Measurements from ENCODE around the gene CLPSL1. TPM values are rescaled to one million over a fixed set of nuclear protein-coding genes. Genes with fewer than 3 reads are reported as not detected.

Gene CLPSL1
- total and polyA plus RNA-seq, 2 of the 4 experiments (the other 2 are of a cell fraction) = not detected

DNA sequence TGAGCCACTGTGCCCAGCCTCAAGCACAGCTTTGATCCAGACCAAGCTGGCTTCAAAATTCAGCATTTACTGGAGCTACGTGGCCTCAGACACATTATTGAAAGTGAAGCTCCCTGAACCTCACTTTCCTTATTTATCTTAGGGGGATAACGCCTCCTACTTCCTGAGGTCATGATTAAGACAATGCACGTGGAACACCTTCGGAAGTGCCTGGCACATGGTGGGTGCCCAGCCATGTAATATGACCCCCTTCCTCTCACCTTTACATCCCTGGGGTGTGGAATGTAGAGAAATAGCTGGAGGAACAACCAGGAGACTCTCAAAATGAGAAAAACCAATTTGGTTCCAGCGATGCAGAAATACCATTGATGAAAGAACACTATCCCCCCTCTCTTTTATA lies 17.9 kb downstream of the CLPSL1 start:
- H3K4ac ChIP-seq (ENCODE audit: low read depth, low read length) = no peak overlapping the region
- intact Hi-C loops (cut with micrococcal nuclease) = loop anchor here (1.0 kb wide), 1 partner anchor 11 kb away; no protein-coding TSS in a partner anchor
- CTCF ChIA-PET = interaction anchor here (1.5 kb wide), 1 partner anchor 12 kb away, joined by 4 read pairs; no protein-coding TSS in a partner anchor

More for the DNA sequence above, 17.9 kb downstream of the CLPSL1 start:
- no peaks in the 10 kb centered on the region for H3K9me3 ChIP-seq (ENCODE audit: control insufficient read depth, insufficient read depth, low read length)
- dilution Hi-C loops (cut with HindIII; ENCODE audit: low sequenced_read_pairs, unreplicated experiment) (no loop called here), in situ Hi-C loops (cut with MboI; ENCODE audit: low sequenced_read_pairs) (no loop called here)
- no peak overlapping the region for H2AK5ac ChIP-seq (ENCODE audit: low read depth, low read length)
- peaks cover 36% of the 10 kb centered on the region for H3K27me3 ChIP-seq (ENCODE audit: control insufficient read depth, insufficient read depth, low read length)
- no peak for DNase-seq
- H2BK15ac ChIP-seq (ENCODE audit: low read depth, low read length) = no peak overlapping the region
- 38% methylated on average over 2 of the region's 5 CpGs; no CpG with 5 or more reads in 1 of the 2 experiments for WGBS, 2 experiments (ENCODE audit: extremely low coverage in 2 of 2, insufficient read length in 1 of 2)
- H3K79me1 ChIP-seq (ENCODE audit: low read depth in 1 of 2, low read length in 2 of 2) = no peaks in the 10 kb centered on the region
- no peak for ATAC-seq (ENCODE audit: low read depth)
- no TSS peak for BruUV-seq (replicated peaks)
- H3K18ac ChIP-seq (ENCODE audit: low read depth, low read length) = no peak overlapping the region
- H2BK20ac ChIP-seq (ENCODE audit: low read depth, low read length) = no peak overlapping the region
- H3K9me1 ChIP-seq (ENCODE audit: insufficient read depth, low read length) = no peaks in the 10 kb centered on the region; the same call in 1 of the 2 replicates
- H3K27ac ChIP-seq (ENCODE audit: insufficient read depth, low read length) = no peak overlapping the region
- POLR2A ChIA-PET (ENCODE audit: unreplicated experiment) = no interaction called here
- no peak overlapping the region for H4K5ac ChIP-seq (ENCODE audit: low read depth, low read length)
- H3K9ac ChIP-seq (ENCODE audit: low read depth, low read length) = no peak overlapping the region
- H3K14ac ChIP-seq (replicated peaks; ENCODE audit: low read depth, low read length) = no peak overlapping the region
- no peak overlapping the region for H3K4me2 ChIP-seq (ENCODE audit: low read depth, low read length)
- TF ChIP-seq, protein P1, sequence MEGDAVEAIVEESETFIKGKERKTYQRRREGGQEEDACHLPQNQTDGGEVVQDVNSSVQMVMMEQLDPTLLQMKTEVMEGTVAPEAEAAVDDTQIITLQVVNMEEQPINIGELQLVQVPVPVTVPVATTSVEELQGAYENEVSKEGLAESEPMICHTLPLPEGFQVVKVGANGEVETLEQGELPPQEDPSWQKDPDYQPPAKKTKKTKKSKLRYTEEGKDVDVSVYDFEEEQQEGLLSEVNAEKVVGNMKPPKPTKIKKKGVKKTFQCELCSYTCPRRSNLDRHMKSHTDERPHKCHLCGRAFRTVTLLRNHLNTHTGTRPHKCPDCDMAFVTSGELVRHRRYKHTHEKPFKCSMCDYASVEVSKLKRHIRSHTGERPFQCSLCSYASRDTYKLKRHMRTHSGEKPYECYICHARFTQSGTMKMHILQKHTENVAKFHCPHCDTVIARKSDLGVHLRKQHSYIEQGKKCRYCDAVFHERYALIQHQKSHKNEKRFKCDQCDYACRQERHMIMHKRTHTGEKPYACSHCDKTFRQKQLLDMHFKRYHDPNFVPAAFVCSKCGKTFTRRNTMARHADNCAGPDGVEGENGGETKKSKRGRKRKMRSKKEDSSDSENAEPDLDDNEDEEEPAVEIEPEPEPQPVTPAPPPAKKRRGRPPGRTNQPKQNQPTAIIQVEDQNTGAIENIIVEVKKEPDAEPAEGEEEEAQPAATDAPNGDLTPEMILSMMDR (conservative IDR thresholded peaks at IDR 0.05; ENCODE audit: low read depth, low read length) = no peak
- no peak for TF ChIP-seq RCOR1 (IDR thresholded peaks at IDR 0.05; ENCODE audit: insufficient replicate concordance, low read length)
- no peak for TF ChIP-seq BHLHE40 (IDR thresholded peaks at IDR 0.05; ENCODE audit: low read depth, low read length)
- no peak for TF ChIP-seq RAD21 (IDR thresholded peaks at IDR 0.05; ENCODE audit: low read length)
- TF ChIP-seq CHD1 (IDR thresholded peaks at IDR 0.05; ENCODE audit: low read depth, low read length) = no peak
- TF ChIP-seq FOS (IDR thresholded peaks at IDR 0.05; ENCODE audit: low read depth, low read length) = no peak
- no peak for TF ChIP-seq CEBPB (IDR thresholded peaks at IDR 0.05; ENCODE audit: low read depth, low read length)
- TF ChIP-seq MAFK (IDR thresholded peaks at IDR 0.05; ENCODE audit: low read depth, low read length) = no peak
- no peak for TF ChIP-seq RFX5 (IDR thresholded peaks at IDR 0.05; ENCODE audit: low read depth, low read length)
- TF ChIP-seq POLR2A (IDR thresholded peaks at IDR 0.05; ENCODE audit: low read depth, low read length) = no peak
- no peak for TF ChIP-seq MAZ (IDR thresholded peaks at IDR 0.05; ENCODE audit: borderline replicate concordance, low read depth, low read length)
- TF ChIP-seq NFE2L2 (IDR thresholded peaks at IDR 0.05; ENCODE audit: low read depth, low read length) = no peak
- no peak for TF ChIP-seq USF2 (IDR thresholded peaks at IDR 0.05; ENCODE audit: low read depth, low read length)
- no peak for TF ChIP-seq SMC3 (IDR thresholded peaks at IDR 0.05; ENCODE audit: low read depth, low read length)
- no peak for TF ChIP-seq MXI1 (IDR thresholded peaks at IDR 0.05; ENCODE audit: borderline replicate concordance, low read depth, low read length)
- TF ChIP-seq ELK1 (IDR thresholded peaks at IDR 0.05; ENCODE audit: borderline replicate concordance, low read depth, low read length) = no peak
- H2BK5ac ChIP-seq (ENCODE audit: low read depth, low read length, poor library complexity, severe bottlenecking) = no peak overlapping the region
- H4K20me1 ChIP-seq (ENCODE audit: insufficient read depth, low read length) = no peaks in the 10 kb centered on the region
- no peak overlapping the region for H2BK120ac ChIP-seq (ENCODE audit: low read depth, low read length)
- H3K36me3 ChIP-seq (ENCODE audit: control insufficient read depth, insufficient read depth, low read length) = no peaks in the 10 kb centered on the region
- no peak overlapping the region for H3K56ac ChIP-seq (ENCODE audit: extremely low read depth, insufficient read depth, low read length)
- no peak overlapping the region for H2AK9ac ChIP-seq (replicated peaks; ENCODE audit: low read depth, low read length, poor library complexity)
- H3K4me3 ChIP-seq (ENCODE audit: insufficient read depth, low read depth, low read length) = no peak overlapping the region
- no peaks in the 10 kb centered on the region for H3K4me1 ChIP-seq (ENCODE audit: control insufficient read depth, insufficient read depth, low read length)
- no peak overlapping the region for H4K8ac ChIP-seq (ENCODE audit: low read depth in 2 of 2, low read length in 2 of 2)
- no peak overlapping the region for H3K23ac ChIP-seq (ENCODE audit: low read depth, low read length)
- H2AFZ ChIP-seq (replicated peaks; ENCODE audit: low read length, poor library complexity) = no peak overlapping the region
- H4K91ac ChIP-seq (ENCODE audit: insufficient read depth, low read depth, low read length) = no peak overlapping the region
